Adrenal gland (tissue), 12 donors: ENCODE measurements around the gene DRAP1. TPM values are rescaled to one million over a fixed set of nuclear protein-coding genes. Genes with fewer than 3 reads are reported as not detected.

ENCODE experiments used
- DNase-seq, 7 donors: peaks; one replicate each; pipeline ENCODE4 v3.0.0-alpha.2; 2019 to 2020
- H3K27ac ChIP-seq, 5 donors: fragments of 200-600 bp; sonication (generic) in 4 of 5; 1 replicate in 3 of 5; 2 replicates in 2 of 5; pipeline versions ENCODE4 v1.5.1 to v1.8.0; 2016 to 2020; ENCODE audit warnings: mild to moderate bottlenecking in 1 of 5
- H3K27me3 ChIP-seq: fragments of 200-600 bp; 2 replicates; pipeline ENCODE4 v1.8.0; 2021
- H3K36me3 ChIP-seq, 2 donors: fragments of 200-600 bp; replicated peaks in 1 of 2; 1 replicate in 1 of 2; 2 replicates in 1 of 2; pipeline versions ENCODE4 v1.5.1 to v1.8.0; 2018 to 2022
- H3K4me1 ChIP-seq, 2 donors: fragments of 200-600 bp; replicated peaks in 1 of 2; 1 replicate in 1 of 2; 2 replicates in 1 of 2; pipeline versions ENCODE4 v1.5.1 to v1.8.0; 2018 to 2021
- H3K4me3 ChIP-seq, 4 donors: fragments of 200-600 bp; sonication (generic) in 3 of 4; one replicate each; pipeline ENCODE4 v1.5.1; 2016 to 2018
- H3K9me3 ChIP-seq, 3 donors: fragments of 200-600 bp; sonication (generic) in 1 of 3; replicated peaks in 1 of 3; 1 replicate in 2 of 3; 2 replicates in 1 of 3; pipeline versions ENCODE4 v1.5.1 to v1.8.0; 2016 to 2021
- POLR2A ChIP-seq, 2 donors: fragments of 450-650 bp; IDR thresholded peaks; one replicate each; pipeline ENCODE4 v1.6.1; 2017; ENCODE audit warnings: antibody characterized with exemption in 2 of 2, mild to moderate bottlenecking in 2 of 2, moderate library complexity in 1 of 2
- WGBS, 4 donors: extraction: QIAGEN DNeasy Blood & Tissue Kit in 2 of 4; methylation state at CpG; one replicate each; pipeline versions ENCODE4 v1.1.5 to v1.1.7; 2013 to 2017; 5-methylcytosine and 5-hydroxymethylcytosine counted together
- intact Hi-C, 2 donors: fragments of 100-400 bp; cut with DNase I; formaldehyde crosslinking; loops; one replicate each; pipeline versions ENCODE4 v1.14.1 to v1.15.0; 2022 to 2023
- polyA plus RNA-seq, 3 donors: library from polyadenylated mRNA; stranded (reverse); fragments of 200-250 nt in 2 of 3; fragments of 350-450 nt in 1 of 3; fragmentation: Illumina TruSeq in 1 of 3; extraction: RNeasy Lipid Tissue Mini Kit (QIAGEN cat#74804) in 1 of 3; gene quantifications; one replicate each; pipeline ENCODE4 v1.2.3, GENCODE V29; 2013 to 2014
- total RNA-seq, 9 donors: library from RNA; depleted of rRNA in 4 of 9; stranded (reverse); fragments of >200 nt in 4 of 9; fragments of 120-200 nt in 1 of 9; fragmentation: NEBNext Ultra II Directional in 1 of 9; extraction: Animal tissue kit (Norgen Biotek cat#: 25700) in 1 of 9; gene quantifications; one replicate each; pipeline versions ENCODE4 v1.1.0 to v1.2.4, GENCODE V29; 2013 to 2023
- TF ChIP-seq, protein P1 (sequence below), 6 experiments: fragments of 450-650 bp in 4 of 6; fragments of 200-600 bp in 2 of 6; sonication (generic) in 1 of 6; IDR thresholded peaks; 1 replicate in 5 of 6; 2 replicates in 1 of 6; pipeline versions ENCODE4 v1.5.1 to v1.8.0; 2016 to 2021; ENCODE audit warnings: antibody characterized with exemption in 6 of 6, mild to moderate bottlenecking in 2 of 6, moderate library complexity in 1 of 6
- donor health status: healthy with polysubstance abuse.
- donor health status: Bipolar disorder and iron deficiency.
- donor health status: DM: yes; HTN: yes; CAD: no.
- donor health status: DM: no; HTN: no; CAD: no.
- donor health status: DM: no; HTN: no; CAD: no.
- donor health status: DM: yes; HTN: yes; CAD: no.

The DRAP1 gene
- total and polyA plus RNA-seq, 12 donors, result 63.7 to 269 (median 94.9) TPM

DNA sequence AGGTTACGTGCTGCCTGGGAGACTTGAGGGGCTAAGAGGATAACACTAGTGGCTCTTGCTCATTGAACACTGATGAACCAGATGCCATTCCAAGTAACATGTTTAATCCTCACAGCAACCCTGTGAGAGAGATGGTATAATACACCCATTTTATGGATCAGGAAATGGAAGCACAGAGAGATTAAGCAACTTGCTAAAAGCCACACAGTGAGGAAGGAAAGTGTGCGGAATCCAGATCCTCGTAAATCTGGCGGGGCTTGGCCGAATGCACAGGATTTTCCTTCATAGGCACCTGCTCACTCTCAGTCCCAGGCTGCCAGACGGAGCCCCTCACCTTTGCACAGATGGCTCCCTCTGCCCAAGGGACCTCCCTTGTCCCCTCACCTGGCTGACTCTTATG lies 11.3 kb upstream of the DRAP1 start:
- no peak for TF ChIP-seq POLR2A (IDR thresholded peaks at IDR 0.05)
- TF ChIP-seq, protein P1, sequence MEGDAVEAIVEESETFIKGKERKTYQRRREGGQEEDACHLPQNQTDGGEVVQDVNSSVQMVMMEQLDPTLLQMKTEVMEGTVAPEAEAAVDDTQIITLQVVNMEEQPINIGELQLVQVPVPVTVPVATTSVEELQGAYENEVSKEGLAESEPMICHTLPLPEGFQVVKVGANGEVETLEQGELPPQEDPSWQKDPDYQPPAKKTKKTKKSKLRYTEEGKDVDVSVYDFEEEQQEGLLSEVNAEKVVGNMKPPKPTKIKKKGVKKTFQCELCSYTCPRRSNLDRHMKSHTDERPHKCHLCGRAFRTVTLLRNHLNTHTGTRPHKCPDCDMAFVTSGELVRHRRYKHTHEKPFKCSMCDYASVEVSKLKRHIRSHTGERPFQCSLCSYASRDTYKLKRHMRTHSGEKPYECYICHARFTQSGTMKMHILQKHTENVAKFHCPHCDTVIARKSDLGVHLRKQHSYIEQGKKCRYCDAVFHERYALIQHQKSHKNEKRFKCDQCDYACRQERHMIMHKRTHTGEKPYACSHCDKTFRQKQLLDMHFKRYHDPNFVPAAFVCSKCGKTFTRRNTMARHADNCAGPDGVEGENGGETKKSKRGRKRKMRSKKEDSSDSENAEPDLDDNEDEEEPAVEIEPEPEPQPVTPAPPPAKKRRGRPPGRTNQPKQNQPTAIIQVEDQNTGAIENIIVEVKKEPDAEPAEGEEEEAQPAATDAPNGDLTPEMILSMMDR (IDR thresholded peaks at IDR 0.05), result no peak
- intact Hi-C loops, result no loop called here
- Histone ChIP-seq H3K36me3 (no peaks in the 10 kb centered on the region), H3K9me3 (no peaks in the 10 kb centered on the region), H3K27ac (no peak overlapping the region), H3K4me1 (peaks cover 0 to 7% of the 10 kb centered on the region in 2 donors), H3K27me3 (no peaks in the 10 kb centered on the region), H3K4me3 (no peak overlapping the region)
- DNase-seq, result no peak
- 74 to 83% (median 76%) methylated on average over 4 to 6 of the region's 6 CpGs for WGBS, 4 donors

DNA sequence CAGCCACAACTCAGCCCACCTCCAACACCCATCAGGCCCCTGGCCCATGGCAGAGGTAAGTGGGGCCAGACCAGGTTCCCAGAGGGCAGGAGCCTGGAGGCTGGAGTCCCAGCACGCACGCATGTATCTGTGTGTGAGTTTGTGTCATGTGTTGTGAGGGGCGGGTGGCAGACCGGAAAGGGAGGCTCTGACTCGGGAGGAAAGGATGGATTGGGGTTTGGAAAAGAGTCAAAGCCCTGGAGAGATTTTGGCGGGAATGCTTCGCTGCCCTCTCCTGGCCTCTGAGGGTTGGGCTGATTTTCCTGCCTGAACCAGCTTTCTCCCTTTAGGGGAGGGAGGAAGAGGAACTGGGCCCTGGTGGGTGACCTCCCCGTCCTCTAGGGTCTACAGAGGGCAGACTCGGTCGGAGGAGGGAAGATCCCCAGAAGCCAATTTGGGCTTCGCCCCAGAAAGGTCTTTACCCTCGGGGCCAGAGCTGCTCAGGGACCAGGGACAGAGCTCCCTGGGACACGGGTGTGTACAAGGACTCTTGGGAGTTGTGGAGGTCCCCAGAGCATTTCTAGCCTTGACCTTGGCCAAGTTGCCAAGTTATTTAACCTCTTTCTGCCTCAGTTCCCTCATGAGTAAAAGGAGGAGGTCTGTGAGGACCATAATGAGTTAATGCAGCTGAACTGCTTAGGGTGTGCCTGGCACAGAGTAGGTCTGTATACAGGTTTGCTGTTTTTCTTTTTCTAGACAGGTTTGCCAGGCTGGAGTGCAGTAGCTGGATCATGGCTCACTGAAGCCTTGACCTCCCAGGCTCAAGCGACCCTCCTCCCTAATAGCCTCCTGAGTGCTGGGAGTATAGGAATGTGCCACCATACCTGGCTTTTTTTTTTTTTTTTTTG lies 7.3 kb upstream of the DRAP1 start:
- Histone ChIP-seq H3K4me3 (no peak overlapping the region), H3K36me3 (no peaks in the 10 kb centered on the region), H3K4me1 (peaks cover 15 to 28% of the 10 kb centered on the region in 2 donors), H3K9me3 (no peaks in the 10 kb centered on the region), H3K27ac (peak overlapping the region in 2 of 5 donors; percentile 34 to 75), H3K27me3 (no peaks in the 10 kb centered on the region)
- WGBS, 4 donors, result 12 to 17% (median 16%) methylated on average over 9 to 14 of the region's 14 CpGs
- no peak for TF ChIP-seq POLR2A (IDR thresholded peaks at IDR 0.05)
- TF ChIP-seq, protein P1 (IDR thresholded peaks at IDR 0.05), result peak in 2 of 6 experiments; percentile 22
- intact Hi-C loops, result no loop called here
- peak in 6 of 7 donors; percentile 23 to 52 (median 48) for DNase-seq

DNA sequence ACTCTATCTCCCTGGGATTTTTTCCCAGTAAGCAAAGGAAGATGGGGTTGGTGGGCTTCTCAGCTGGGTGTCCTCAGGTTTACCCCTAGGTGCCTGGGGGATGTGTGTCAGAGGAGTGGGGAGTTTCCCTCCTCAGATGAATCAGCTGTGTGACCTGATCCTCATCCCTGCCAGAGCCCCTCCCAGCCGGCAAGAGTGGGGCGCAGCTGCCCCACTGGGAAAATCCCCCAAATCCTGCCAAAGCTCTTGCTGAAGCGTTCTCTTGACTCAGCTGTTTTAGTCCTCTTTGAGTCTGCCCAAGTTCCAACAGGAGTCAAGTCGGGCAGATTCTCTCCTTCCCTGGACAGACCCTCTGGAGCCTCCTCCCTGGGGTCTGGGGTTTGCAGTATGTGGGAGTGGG lies 6.4 kb upstream of the DRAP1 start:
- Histone ChIP-seq H3K27ac (no peak overlapping the region), H3K4me1 (peaks cover 23 to 38% of the 10 kb centered on the region in 2 donors), H3K27me3 (no peaks in the 10 kb centered on the region), H3K4me3 (no peak overlapping the region), H3K9me3 (no peaks in the 10 kb centered on the region), H3K36me3 (no peaks in the 10 kb centered on the region)
- TF ChIP-seq, protein P1 (IDR thresholded peaks at IDR 0.05), result no peak
- no peak for TF ChIP-seq POLR2A (IDR thresholded peaks at IDR 0.05)
- 55 to 76% (median 62%) methylated on average over 4 of the region's 4 CpGs for WGBS, 4 donors
- DNase-seq, result no peak
- intact Hi-C loops, result no loop called here

DNA sequence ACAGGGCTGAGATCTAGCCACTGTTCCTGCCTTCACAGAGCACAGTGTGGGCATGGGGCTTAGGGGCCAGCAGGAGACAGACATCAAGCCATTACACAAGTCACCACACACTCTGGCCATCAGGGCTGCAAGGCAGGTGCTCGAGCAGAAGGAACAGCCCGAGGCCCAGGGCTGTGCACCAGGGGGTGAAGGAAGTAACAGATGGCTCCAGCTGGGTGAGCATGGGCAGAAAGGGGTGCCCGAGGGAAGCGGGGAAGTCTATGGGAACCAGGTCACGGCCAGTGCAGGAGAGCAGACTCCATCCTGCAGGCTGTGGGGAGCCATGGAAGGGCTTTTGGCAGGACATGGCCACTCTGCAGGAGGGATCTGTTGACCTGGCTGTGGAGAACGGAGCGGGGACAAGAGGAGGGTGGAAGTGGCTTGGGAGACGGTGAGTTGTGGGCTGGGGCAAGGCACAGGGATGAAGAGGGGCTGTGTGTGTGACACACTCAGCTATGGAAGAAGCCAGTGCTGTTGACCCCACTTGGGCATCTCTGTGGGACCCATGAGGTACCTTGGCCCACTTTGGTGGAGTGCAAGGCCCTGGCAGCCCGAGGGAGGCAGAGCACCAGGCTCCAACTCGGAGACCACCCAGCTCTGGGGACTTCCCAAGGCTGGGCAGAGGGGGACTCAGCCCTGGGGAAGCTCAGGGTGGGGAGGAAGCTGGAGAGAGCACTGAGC lies 4.0 kb upstream of the DRAP1 start:
- Histone ChIP-seq H3K36me3 (no peaks in the 10 kb centered on the region), H3K27ac (peak overlapping the region in 4 of 5 donors; percentile 64 to 95 (median 89)), H3K27me3 (no peaks in the 10 kb centered on the region), H3K4me3 (no peak overlapping the region), H3K4me1 (peaks cover 31 to 47% of the 10 kb centered on the region in 2 donors), H3K9me3 (no peaks in the 10 kb centered on the region)
- intact Hi-C loops, result no loop called here
- peak in 2 of 7 donors; percentile 32 to 39 for DNase-seq
- no peak for TF ChIP-seq POLR2A (IDR thresholded peaks at IDR 0.05)
- TF ChIP-seq, protein P1 (IDR thresholded peaks at IDR 0.05), result no peak
- 44 to 58% (median 47%) methylated on average over 8 to 10 of the region's 10 CpGs for WGBS, 4 donors
